HG02973 (cell line): ENCODE results near the gene LRP1B.
"Not testable (repeated sequence)": the region's sequence is repeated elsewhere in the genome, so short reads cannot be mapped to it uniquely, and the experiment has no call there.

Source experiments
- ATAC-seq: cut with Tn5 transposase; IDR thresholded peaks from one replicate; pipeline ENCODE4 v1.9.1; 2021; ENCODE audit warnings: moderate library complexity; ENCODE audit not compliant: unreplicated experiment

Gene LRP1B

GRCh38 chr2:141906678-141907077 is 224.1 kb downstream of the LRP1B start:
- no peak for ATAC-seq

GRCh38 chr2:141900826-141901225 is 230.0 kb downstream of the LRP1B start:
- no peak for ATAC-seq

- no peak for ATAC-seq
Measured at GRCh38 chr2:141899740-141900139, 231.1 kb downstream of the LRP1B start.

- no peak for ATAC-seq
Measured at GRCh38 chr2:141889788-141890187, 241.0 kb downstream of the LRP1B start.

- ATAC-seq: no peak
Measured at GRCh38 chr2:141888987-141889555, 241.7 kb downstream of the LRP1B start.

GRCh38 chr2:141887363-141887762 is 243.5 kb downstream of the LRP1B start:
- no peak for ATAC-seq

- no peak for ATAC-seq
Measured at GRCh38 chr2:141878016-141878415, 252.8 kb downstream of the LRP1B start.

GRCh38 chr2:141871913-141872634 is 258.7 kb downstream of the LRP1B start:
- ATAC-seq: no peak

- ATAC-seq: no peak
Measured at GRCh38 chr2:141869572-141869971, 261.2 kb downstream of the LRP1B start.

GRCh38 chr2:141863964-141864363 is 266.9 kb downstream of the LRP1B start:
- ATAC-seq: no peak

GRCh38 chr2:141856215-141856919 is 274.4 kb downstream of the LRP1B start:
- ATAC-seq: no peak

GRCh38 chr2:141848191-141848590 is 282.6 kb downstream of the LRP1B start:
- ATAC-seq: no peak

GRCh38 chr2:141844231-141844630 is 286.6 kb downstream of the LRP1B start:
- no peak for ATAC-seq

GRCh38 chr2:141835103-141835502 is 295.7 kb downstream of the LRP1B start:
- no peak for ATAC-seq

- no peak for ATAC-seq
Measured at GRCh38 chr2:141828761-141829160, 302.1 kb downstream of the LRP1B start.

- no peak for ATAC-seq
Measured at GRCh38 chr2:141824790-141825189, 306.0 kb downstream of the LRP1B start.

- no peak for ATAC-seq
Measured at GRCh38 chr2:141820893-141821292, 309.9 kb downstream of the LRP1B start.

- ATAC-seq: not testable (repeated sequence)
Measured at GRCh38 chr2:141815320-141815719, 315.5 kb downstream of the LRP1B start.

GRCh38 chr2:141814150-141814549 is 316.7 kb downstream of the LRP1B start:
- no peak for ATAC-seq

- no peak for ATAC-seq
Measured at GRCh38 chr2:141810148-141810547, 320.7 kb downstream of the LRP1B start.

- ATAC-seq: peak; percentile 58
Measured at GRCh38 chr2:141806090-141806489, 324.7 kb downstream of the LRP1B start.

GRCh38 chr2:141805302-141805701 is 325.5 kb downstream of the LRP1B start:
- no peak for ATAC-seq
